H1 (cell line): Measurements from ENCODE around the gene SNRK. TPM values are rescaled to one million over a fixed set of nuclear protein-coding genes. Genes with fewer than 3 reads are reported as not detected.

Experiments
- CTCF ChIA-PET: fragments of 300-600 bp; sonication (Branson Sonifier 250); formaldehyde crosslinking; loops from one replicate; lab custom pipeline; 2021; ENCODE audit not compliant: partially characterized antibody; lab: Charles Lee
- POLR2A ChIA-PET: fragments of 300-600 bp; sonication (Branson Sonifier 250); formaldehyde crosslinking; loops from one replicate; lab custom pipeline; 2021; ENCODE audit warnings: inconsistent platforms; ENCODE audit not compliant: partially characterized antibody; lab: Charles Lee
- DNase-seq, 2 experiments: peaks; one replicate each; pipeline versions ENCODE4 v3.0.0 to v3.0.0-alpha.2; 2010 to 2022; ENCODE audit warnings: low spot score in 2 of 2, low read depth in 1 of 2, mixed read lengths in 1 of 2
- FAIRE-seq: peaks from 2 replicates; lab custom pipeline; 2011; peaks lifted over from hg19 to GRCh38; lab: Jason Lieb, UNC
- H2AFZ ChIP-seq: 2 replicates; pipeline ENCODE4 v1.8.1; 2012; ENCODE audit warnings: low read length, inconsistent platforms
- H2AK5ac ChIP-seq: 2 replicates; pipeline ENCODE4 v1.6.1; 2013; ENCODE audit warnings: low read depth, low read length
- H2BK120ac ChIP-seq: replicated peaks from 2 replicates; pipeline ENCODE3; 2013; ENCODE audit warnings: low read depth, low read length, inconsistent platforms
- H2BK12ac ChIP-seq: 2 replicates; pipeline ENCODE4 v1.6.1; 2013; ENCODE audit warnings: low read depth, low read length
- H2BK15ac ChIP-seq: 2 replicates; pipeline ENCODE4 v1.6.1; 2013; ENCODE audit warnings: low read length
- H2BK20ac ChIP-seq: 2 replicates; pipeline ENCODE4 v1.6.1; 2013; ENCODE audit warnings: low read length
- H2BK5ac ChIP-seq: 2 replicates; pipeline ENCODE4 v1.6.1; 2013; ENCODE audit warnings: low read depth, low read length
- H3K14ac ChIP-seq: 2 replicates; pipeline ENCODE4 v1.6.1; 2013; ENCODE audit warnings: inconsistent platforms; ENCODE audit not compliant: insufficient read length
- H3K18ac ChIP-seq: 2 replicates; pipeline ENCODE4 v1.6.1; 2013; ENCODE audit warnings: low read length; ENCODE audit errors: extremely low read depth
- H3K23ac ChIP-seq: 2 replicates; pipeline ENCODE4 v1.6.1; 2013; ENCODE audit warnings: inconsistent platforms; ENCODE audit not compliant: insufficient read length
- H3K23me2 ChIP-seq: 2 replicates; pipeline ENCODE4 v1.6.1; 2013; ENCODE audit warnings: low read depth, low read length
- H3K27ac ChIP-seq: 2 replicates; pipeline ENCODE4 v1.6.1; 2011; ENCODE audit warnings: low read depth, low read length, inconsistent platforms
- H3K27me3 ChIP-seq, 4 experiments: replicated peaks in 1 of 4; 1 replicate in 1 of 4; 2 replicates in 3 of 4; pipeline versions ENCODE4 v1.6.1 to v1.8.1; 2011 to 2013; ENCODE audit warnings: low read length in 3 of 4, mild to moderate bottlenecking in 3 of 4, inconsistent platforms in 2 of 4, mixed read lengths in 2 of 4, moderate library complexity in 1 of 4; ENCODE audit not compliant: control insufficient read depth in 3 of 4, insufficient read depth in 3 of 4; ENCODE audit errors: extremely low read depth in 1 of 4
- H3K36me3 ChIP-seq, 4 experiments: 2 replicates each; pipeline versions ENCODE4 v1.6.1 to v1.8.1; 2011 to 2013; ENCODE audit warnings: mild to moderate bottlenecking in 4 of 4, low read length in 3 of 4, moderate library complexity in 2 of 4, control low read depth in 1 of 4, inconsistent platforms in 1 of 4; ENCODE audit not compliant: insufficient read depth in 4 of 4, control insufficient read depth in 2 of 4
- H3K4ac ChIP-seq: replicated peaks from 2 replicates; pipeline ENCODE3; 2013; ENCODE audit warnings: low read length, low read depth, mixed read lengths, inconsistent platforms; ENCODE audit not compliant: insufficient read length
- H3K4me1 ChIP-seq, 4 experiments: replicated peaks in 1 of 4; 1 replicate in 1 of 4; 2 replicates in 3 of 4; pipeline versions ENCODE4 v1.6.1 to v1.8.1; 2011 to 2013; ENCODE audit warnings: low read length in 3 of 4, inconsistent platforms in 2 of 4, mixed read lengths in 1 of 4; ENCODE audit not compliant: insufficient read depth in 4 of 4, control insufficient read depth in 3 of 4
- H3K4me2 ChIP-seq, 2 experiments: 2 replicates each; pipeline versions ENCODE4 v1.6.1 to v1.8.1; 2011 to 2013; ENCODE audit warnings: low read depth in 2 of 2, low read length in 2 of 2, control low read depth in 1 of 2, inconsistent platforms in 1 of 2, mild to moderate bottlenecking in 1 of 2; ENCODE audit not compliant: insufficient read depth in 1 of 2
- H3K4me3 ChIP-seq, 4 experiments: fragments of 200-600, 300-600 bp in 1 of 4; sonication (generic), shearing (Covaris generic), sonication (Bioruptor Twin) in 1 of 4; 2 replicates each; pipeline versions ENCODE4 v1.5.1 to v1.8.1; 2011 to 2016; ENCODE audit warnings: low read length in 4 of 4, low read depth in 3 of 4, control low read depth in 2 of 4, inconsistent platforms in 2 of 4, mild to moderate bottlenecking in 2 of 4, mixed read lengths in 1 of 4, moderate library complexity in 1 of 4; ENCODE audit not compliant: insufficient read depth in 2 of 4; ENCODE audit errors: extremely low read depth in 1 of 4
- H3K56ac ChIP-seq: replicated peaks from 2 replicates; pipeline ENCODE3; 2013; ENCODE audit warnings: low read depth, mild to moderate bottlenecking, mixed read lengths, low read length, inconsistent platforms; ENCODE audit not compliant: insufficient read length
- H3K79me1 ChIP-seq: 2 replicates; pipeline ENCODE4 v1.6.1; 2013; ENCODE audit warnings: low read depth, low read length, control low read depth
- H3K79me2 ChIP-seq, 2 experiments: 2 replicates each; pipeline versions ENCODE4 v1.6.1 to v1.8.1; 2012 to 2013; ENCODE audit warnings: low read length in 2 of 2, mild to moderate bottlenecking in 2 of 2, inconsistent platforms in 1 of 2; ENCODE audit not compliant: insufficient read depth in 2 of 2, control insufficient read depth in 1 of 2
- H3K9ac ChIP-seq, 4 experiments: replicated peaks in 1 of 4; 1 replicate in 1 of 4; 2 replicates in 3 of 4; pipeline versions ENCODE4 v1.6.1 to v1.8.1; 2011 to 2013; ENCODE audit warnings: low read depth in 3 of 4, low read length in 3 of 4, control low read depth in 2 of 4, mild to moderate bottlenecking in 2 of 4, moderate library complexity in 2 of 4, inconsistent platforms in 1 of 4; ENCODE audit errors: extremely low read depth in 1 of 4
- H3K9me3 ChIP-seq, 2 experiments: 2 replicates each; pipeline versions ENCODE4 v1.6.1 to v1.8.1; 2012 to 2013; ENCODE audit warnings: mild to moderate bottlenecking in 2 of 2, moderate library complexity in 2 of 2, control low read depth in 1 of 2, inconsistent platforms in 1 of 2, low read depth in 1 of 2, low read length in 1 of 2, mixed read lengths in 1 of 2; ENCODE audit not compliant: insufficient read depth in 2 of 2
- H4K20me1 ChIP-seq, 2 experiments: replicated peaks in 1 of 2; 2 replicates each; pipeline versions ENCODE3 to v1.8.1; 2011 to 2013; ENCODE audit warnings: inconsistent platforms in 2 of 2, low read length in 2 of 2, mild to moderate bottlenecking in 1 of 2; ENCODE audit not compliant: insufficient read depth in 2 of 2, control insufficient read depth in 1 of 2
- H4K5ac ChIP-seq: 2 replicates; pipeline ENCODE4 v1.6.1; 2013; ENCODE audit warnings: low read length, low read depth, mixed read lengths, inconsistent platforms; ENCODE audit not compliant: insufficient read length
- H4K8ac ChIP-seq: 2 replicates; pipeline ENCODE4 v1.8.0; 2013; ENCODE audit warnings: mild to moderate bottlenecking, moderate library complexity, low read length, inconsistent platforms; ENCODE audit not compliant: insufficient read depth; ENCODE audit errors: extremely low read depth
- H4K91ac ChIP-seq: replicated peaks from 2 replicates; pipeline ENCODE3; 2013; ENCODE audit warnings: low read length, mixed read lengths, inconsistent platforms; ENCODE audit not compliant: insufficient read length
- WGBS, 2 experiments: shearing (Covaris generic) in 1 of 2; methylation state at CpG; one replicate each; pipeline versions ENCODE4 v1.1.6 to v1.1.7; 2013 to 2015; ENCODE audit warnings: low lambda C conversion rate in 2 of 2, mixed read lengths in 2 of 2, inconsistent platforms in 1 of 2, low coverage in 1 of 2, missing lambda C conversion rate in 1 of 2; ENCODE audit not compliant: insufficient replicate concordance in 2 of 2, insufficient coverage in 1 of 2, insufficient read length in 1 of 2; ENCODE audit errors: extremely low coverage in 1 of 2, missing lambda C conversion rate in 1 of 2; 5-methylcytosine and 5-hydroxymethylcytosine counted together
- polyA plus RNA-seq, 7 experiments: library from polyadenylated mRNA; depleted of rRNA in 3 of 7; stranded (reverse) in 5 of 7; unstranded in 2 of 7; fragments of >200 nt in 5 of 7; fragments of 200-250 nt in 2 of 7; gene quantifications; 1 replicate in 5 of 7; 2 replicates in 1 of 7; 4 replicates in 1 of 7; pipeline versions ENCODE4 v1.2.1 to v1.2.3, GENCODE V29; 2011 to 2013; ENCODE audit warnings: missing spikeins in 2 of 7, mixed read lengths in 2 of 7
- total RNA-seq: library from RNA; stranded (reverse); fragmentation: NEBNext Ultra II Directional; extraction: Animal tissue kit (Norgen Biotek cat#: 25700); gene quantifications from 2 replicates; pipeline ENCODE4 v1.2.1, GENCODE V29; 2021

The SNRK gene
- total and polyA plus RNA-seq, 2 of the 8 experiments (the other 6 are each of a cell fraction or from before 2014, with no cell fraction given), result 4.4 to 11.7 TPM

- H3K4me3 ChIP-seq, result no peak overlapping the region
- DNase-seq (no peak), FAIRE-seq (no peak)
- no peak overlapping the region for H2AK5ac ChIP-seq
- H4K8ac ChIP-seq, result no peak overlapping the region
- no peak overlapping the region for H3K9ac ChIP-seq
- no peaks in the 10 kb centered on the region for H3K36me3 ChIP-seq
- H3K56ac ChIP-seq, result no peak overlapping the region
- no peak overlapping the region for H2BK15ac ChIP-seq
- H3K18ac ChIP-seq, result no peak overlapping the region
- no peak overlapping the region for H4K5ac ChIP-seq
- POLR2A ChIA-PET, result interaction anchor here (1.2 kb wide), 1 partner anchor 9 kb away, joined by 3 read pairs; no protein-coding TSS in a partner anchor
- CTCF ChIA-PET, result no interaction called here
- H3K14ac ChIP-seq, result no peak overlapping the region
- no peaks in the 10 kb centered on the region for H3K4me1 ChIP-seq
- H2BK5ac ChIP-seq, result no peak overlapping the region
- no peak overlapping the region for H3K23ac ChIP-seq
- no peaks in the 10 kb centered on the region for H3K79me1 ChIP-seq
- H3K23me2 ChIP-seq, result no peaks in the 10 kb centered on the region
- H3K79me2 ChIP-seq, result no peaks in the 10 kb centered on the region
- H2BK12ac ChIP-seq, result no peak overlapping the region
- H4K20me1 ChIP-seq, result no peaks in the 10 kb centered on the region
- H4K91ac ChIP-seq, result no peak overlapping the region
- H3K9me3 ChIP-seq, result no peaks in the 10 kb centered on the region
- 0 out of 2 replicates have a peak overlapping the region, but pooled peaks have one; percentile 37 for H2AFZ ChIP-seq
- no peak overlapping the region for H2BK20ac ChIP-seq
- H2BK120ac ChIP-seq, result no peak overlapping the region
- no peaks in the 10 kb centered on the region for H3K27me3 ChIP-seq
- no peak overlapping the region for H3K27ac ChIP-seq
- WGBS, 2 experiments, result 80% methylated on average over 5 of the region's 5 CpGs; no CpG with 5 or more reads in 1 of the 2 experiments
- no peak overlapping the region for H3K4ac ChIP-seq
- H3K4me2 ChIP-seq, result no peak overlapping the region
Observed at GRCh38 chr3:43279532-43279931, 6.8 kb upstream of the SNRK start.
